Activated CD8-positive, alpha-beta memory T cell treated with anti-CD3 and anti-CD28 coated beads, Interleukin-2, amount 10 ng/mL, durations not matched to agents 7 days and 5 days (primary cell): Measurements from ENCODE around the gene ATF6. TPM values are rescaled to one million over a fixed set of nuclear protein-coding genes. Genes with fewer than 3 reads are reported as not detected.

Experiments used
- ATAC-seq: fragments of 150-1000 bp; cut with Tn5 transposase; one replicate; pipeline ENCODE4 v1.10.0; 2021; ENCODE audit warnings: moderate library complexity
- CTCF ChIA-PET: fragments of 350-600 bp; sonication (Branson Sonifier 250); formaldehyde crosslinking; loops from one replicate; lab custom pipeline; 2021; ENCODE audit warnings: antibody characterized with exemption; lab: Charles Lee
- DNase-seq: peaks from one replicate; pipeline ENCODE4 v3.0.0-alpha.2; 2020
- H3K27ac Mint-ChIP-seq: one replicate; pipeline ENCODE4 v1.8.0; 2021; ENCODE audit warnings: mild to moderate bottlenecking, mixed read lengths
- H3K27me3 Mint-ChIP-seq: one replicate; pipeline ENCODE4 v1.8.0; 2021; ENCODE audit warnings: mixed read lengths
- H3K36me3 Mint-ChIP-seq: one replicate; pipeline ENCODE4 v1.8.0; 2021; ENCODE audit warnings: mild to moderate bottlenecking, mixed read lengths
- H3K4me1 Mint-ChIP-seq: one replicate; pipeline ENCODE4 v1.8.0; 2021; ENCODE audit warnings: mixed read lengths
- H3K4me3 Mint-ChIP-seq: one replicate; pipeline ENCODE4 v1.8.0; 2021; ENCODE audit warnings: mild to moderate bottlenecking, moderate library complexity, mixed read lengths
- H3K9me3 Mint-ChIP-seq: one replicate; pipeline ENCODE4 v1.8.0; 2022; ENCODE audit warnings: low read depth, mixed read lengths
- total RNA-seq, 2 experiments: library from RNA; stranded (reverse); gene quantifications; one replicate each; pipeline ENCODE4 v1.2.3, GENCODE V29; 2021

Gene ATF6
- total RNA-seq, 2 experiments from 2014 or later: 16.8 to 21.3 TPM

- CTCF ChIA-PET: interaction anchor here (1.0 to 1.6 kb wide), 6 partner anchors 8 to 113 kb away, joined by 3 to 5 read pairs (median 3); no protein-coding TSS in a partner anchor
- Mint-ChIP-seq H3K36me3 (no peaks in the 10 kb centered on the region), H3K4me3 (no peak overlapping the region), H3K9me3 (no peaks in the 10 kb centered on the region), H3K4me1 (peaks cover 3% of the 10 kb centered on the region), H3K27me3 (no peaks in the 10 kb centered on the region), H3K27ac (no peak overlapping the region)
- ATAC-seq (peak; percentile 47), DNase-seq (no peak)
Measured at GRCh38 chr1:161905269-161905884, 139.3 kb downstream of the ATF6 start.

GRCh38 chr1:161907265-161907664 is 141.1 kb downstream of the ATF6 start:
- no peak overlapping the region for H3K27ac Mint-ChIP-seq
- no peaks in the 10 kb centered on the region for H3K36me3 Mint-ChIP-seq
- DNase-seq: no peak
- peaks cover 3% of the 10 kb centered on the region for H3K4me1 Mint-ChIP-seq
- no peak for ATAC-seq
- H3K27me3 Mint-ChIP-seq: no peaks in the 10 kb centered on the region
- H3K9me3 Mint-ChIP-seq: no peaks in the 10 kb centered on the region
- H3K4me3 Mint-ChIP-seq: no peak overlapping the region
- CTCF ChIA-PET: no interaction called here

DNA sequence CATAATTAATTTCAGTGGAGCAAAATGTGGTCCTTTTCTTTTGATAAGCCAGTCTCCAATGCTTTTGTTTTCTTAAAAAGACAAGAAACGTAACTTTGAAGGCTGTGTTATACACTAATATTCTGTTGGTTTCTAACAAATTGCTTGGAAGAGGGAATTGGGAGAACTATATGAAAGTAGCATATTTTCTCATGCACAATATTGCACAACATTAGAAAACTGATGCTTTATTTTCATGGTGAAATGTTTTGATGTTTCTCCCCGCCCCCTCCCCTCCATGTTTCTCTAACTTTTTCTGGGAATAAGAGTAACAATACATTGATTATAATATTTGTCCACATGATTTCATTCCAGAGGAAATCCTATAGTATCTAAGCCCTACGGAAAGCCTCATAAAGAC is 142.1 kb downstream of the ATF6 start:
- DNase-seq (no peak), ATAC-seq (no peak)
- H3K36me3 Mint-ChIP-seq: peaks cover 3% of the 10 kb centered on the region
- H3K4me3 Mint-ChIP-seq: no peak overlapping the region
- H3K27ac Mint-ChIP-seq: no peak overlapping the region
- peaks cover 3% of the 10 kb centered on the region for H3K4me1 Mint-ChIP-seq
- no peaks in the 10 kb centered on the region for H3K27me3 Mint-ChIP-seq
- no peaks in the 10 kb centered on the region for H3K9me3 Mint-ChIP-seq
- CTCF ChIA-PET: no interaction called here

DNA sequence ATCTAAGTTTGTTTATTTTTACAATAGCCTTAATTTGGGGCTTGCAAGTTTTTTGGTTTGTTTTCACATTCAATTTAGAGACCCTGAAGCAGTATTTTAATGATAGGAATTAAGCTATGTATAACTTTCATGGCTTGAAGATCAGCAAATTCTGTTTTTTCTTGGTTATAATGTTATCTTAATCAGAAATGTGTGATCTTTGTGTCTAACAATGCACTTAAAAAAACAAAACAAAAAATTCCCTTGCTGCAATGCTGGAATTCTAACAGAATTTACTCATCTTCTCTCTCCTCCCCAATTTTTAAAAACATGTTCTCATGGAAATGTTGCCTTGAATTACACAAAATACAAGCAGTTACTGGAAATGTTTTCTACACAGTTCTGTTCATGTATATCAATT is 144.5 kb downstream of the ATF6 start:
- Mint-ChIP-seq H3K36me3 (peaks cover 3% of the 10 kb centered on the region), H3K9me3 (no peaks in the 10 kb centered on the region), H3K27ac (no peak overlapping the region), H3K27me3 (no peaks in the 10 kb centered on the region), H3K4me3 (no peak overlapping the region), H3K4me1 (no peaks in the 10 kb centered on the region)
- CTCF ChIA-PET: no interaction called here
- DNase-seq (no peak), ATAC-seq (no peak)

- no peak overlapping the region for H3K4me3 Mint-ChIP-seq
- CTCF ChIA-PET: no interaction called here
- DNase-seq (no peak), ATAC-seq (no peak)
- H3K4me1 Mint-ChIP-seq: peaks cover 2% of the 10 kb centered on the region
- no peaks in the 10 kb centered on the region for H3K27me3 Mint-ChIP-seq
- no peak overlapping the region for H3K27ac Mint-ChIP-seq
- H3K9me3 Mint-ChIP-seq: no peaks in the 10 kb centered on the region
- H3K36me3 Mint-ChIP-seq: peaks cover 3% of the 10 kb centered on the region
Measured at GRCh38 chr1:161913482-161914140, 147.5 kb downstream of the ATF6 start.

DNA sequence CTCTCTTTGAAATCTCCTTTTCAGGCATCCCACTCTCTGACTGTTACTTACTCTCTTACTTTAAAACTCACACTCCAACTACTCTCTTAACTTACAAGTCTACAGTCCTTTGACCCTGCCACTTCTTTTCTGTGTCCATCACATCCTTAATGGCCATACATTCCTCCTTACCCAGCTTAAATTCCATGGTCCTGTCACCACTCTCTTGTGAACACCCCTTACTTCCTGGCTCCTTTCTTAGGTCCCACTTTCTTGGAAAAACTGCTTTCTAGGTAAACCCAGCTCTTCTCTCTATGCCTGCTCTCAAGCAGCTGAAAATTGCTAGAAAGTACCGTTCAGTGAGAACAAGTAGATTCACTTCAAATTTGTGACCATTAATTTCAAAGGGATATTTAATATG is 148.5 kb downstream of the ATF6 start:
- ATAC-seq: no peak
- Mint-ChIP-seq H3K4me1 (peaks cover 12% of the 10 kb centered on the region), H3K27me3 (no peaks in the 10 kb centered on the region), H3K9me3 (no peaks in the 10 kb centered on the region), H3K36me3 (peaks cover 5% of the 10 kb centered on the region), H3K4me3 (no peak overlapping the region), H3K27ac (no peak overlapping the region)
- DNase-seq: no peak
- CTCF ChIA-PET: no interaction called here

DNA sequence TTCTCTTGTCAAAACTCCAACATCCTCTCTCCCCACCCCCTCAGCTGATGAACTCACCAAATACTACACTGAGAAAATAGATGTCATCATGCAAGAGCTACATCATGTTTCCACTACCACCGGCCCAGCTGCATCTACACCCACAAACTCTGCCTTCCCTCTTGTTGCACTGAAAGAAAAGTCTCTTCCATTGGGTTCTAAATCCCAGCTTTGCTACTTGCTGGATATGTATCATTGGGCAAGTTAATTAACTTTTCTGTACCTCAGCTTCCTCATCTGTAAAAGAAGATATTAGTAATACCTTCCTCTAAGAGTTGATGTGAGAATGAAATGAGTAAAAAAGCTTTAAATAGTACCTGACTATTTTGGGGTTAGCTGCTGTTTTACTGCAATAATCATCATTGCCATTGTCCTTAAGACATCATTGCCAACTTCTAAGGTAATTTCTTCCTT is 149.0 kb downstream of the ATF6 start:
- H3K4me3 Mint-ChIP-seq: no peak overlapping the region
- no peaks in the 10 kb centered on the region for H3K9me3 Mint-ChIP-seq
- H3K27ac Mint-ChIP-seq: no peak overlapping the region
- DNase-seq (peak; percentile 45), ATAC-seq (peak; percentile 45)
- peaks cover 13% of the 10 kb centered on the region for H3K4me1 Mint-ChIP-seq
- CTCF ChIA-PET: no interaction called here
- no peaks in the 10 kb centered on the region for H3K27me3 Mint-ChIP-seq
- peaks cover 8% of the 10 kb centered on the region for H3K36me3 Mint-ChIP-seq

DNA sequence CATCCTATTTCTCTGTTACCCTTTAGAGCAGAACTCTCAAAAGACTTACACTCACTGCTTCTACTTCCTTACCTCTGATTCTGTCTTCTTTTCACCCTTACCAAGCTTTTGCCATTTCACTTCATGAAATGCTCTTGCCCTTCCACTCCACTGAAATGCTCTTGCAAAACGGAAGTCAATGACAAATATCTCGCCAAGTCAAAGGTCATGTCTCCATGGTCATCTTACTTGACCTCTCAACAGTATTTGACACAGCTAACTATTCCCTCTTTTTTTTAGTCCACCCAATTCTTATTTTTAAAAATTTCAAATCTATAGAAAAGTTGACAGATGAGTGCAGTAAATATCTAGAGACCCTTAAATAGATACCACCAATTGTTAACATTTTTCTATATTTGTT is 149.9 kb downstream of the ATF6 start:
- Mint-ChIP-seq H3K9me3 (no peaks in the 10 kb centered on the region), H3K36me3 (peaks cover 9% of the 10 kb centered on the region), H3K27me3 (no peaks in the 10 kb centered on the region), H3K4me1 (peaks cover 13% of the 10 kb centered on the region), H3K27ac (no peak overlapping the region), H3K4me3 (no peak overlapping the region)
- CTCF ChIA-PET: interaction anchor here (1.4 kb wide), 1 partner anchor 10 kb away, joined by 3 read pairs; no protein-coding TSS in a partner anchor
- ATAC-seq (no peak), DNase-seq (no peak)

DNA sequence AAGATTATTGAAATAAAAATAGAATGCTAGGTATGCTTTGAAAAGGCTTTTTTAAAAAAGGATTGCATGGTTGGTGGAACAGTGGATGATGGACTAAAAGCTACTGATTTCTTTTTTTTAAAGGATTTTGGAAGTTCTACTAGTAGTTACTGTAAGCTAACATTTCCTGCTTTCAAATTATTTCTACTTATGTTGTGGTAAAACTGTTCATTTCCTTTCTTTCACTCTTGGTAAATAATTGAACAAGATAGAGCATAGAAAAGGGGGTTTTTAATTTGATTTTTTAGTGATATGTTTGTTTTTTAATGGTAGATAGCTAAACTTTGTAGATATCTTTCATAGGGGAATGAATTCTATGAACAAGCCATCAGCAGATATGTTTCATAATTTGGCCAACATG is 153.1 kb downstream of the ATF6 start:
- ATAC-seq: no peak
- H3K27ac Mint-ChIP-seq: peak overlapping the region; percentile 37
- DNase-seq: no peak
- peak overlapping the region; percentile 13 for H3K4me3 Mint-ChIP-seq
- H3K27me3 Mint-ChIP-seq: no peaks in the 10 kb centered on the region
- H3K36me3 Mint-ChIP-seq: peaks cover 15% of the 10 kb centered on the region
- H3K9me3 Mint-ChIP-seq: no peaks in the 10 kb centered on the region
- CTCF ChIA-PET: interaction anchor here (1.1 to 1.8 kb wide), 2 partner anchors 13 to 14 kb away, joined by 4 to 5 read pairs; no protein-coding TSS in a partner anchor
- peaks cover 13% of the 10 kb centered on the region for H3K4me1 Mint-ChIP-seq

DNA sequence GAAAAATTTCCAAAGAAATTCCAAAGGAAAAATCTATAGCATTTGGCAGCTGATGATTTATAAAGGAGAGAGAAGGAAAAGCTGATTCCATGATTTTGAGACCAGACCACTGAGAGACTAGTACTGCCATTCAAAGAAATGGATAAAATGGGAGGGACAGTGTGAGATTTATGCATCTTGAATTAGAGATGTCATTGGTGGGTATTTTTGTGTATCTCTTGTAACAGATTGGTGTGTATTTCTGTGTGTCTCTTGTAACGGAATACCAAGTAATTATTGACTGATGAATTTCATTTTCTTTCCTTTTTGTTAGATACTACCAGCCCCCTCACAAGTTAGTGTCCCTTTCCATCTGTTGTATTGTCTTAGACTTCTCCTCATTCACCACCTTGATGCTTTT is 155.4 kb downstream of the ATF6 start:
- no peak overlapping the region for H3K4me3 Mint-ChIP-seq
- H3K36me3 Mint-ChIP-seq: peaks cover 19% of the 10 kb centered on the region
- no peak for ATAC-seq
- no peak for DNase-seq
- H3K9me3 Mint-ChIP-seq: no peaks in the 10 kb centered on the region
- H3K4me1 Mint-ChIP-seq: peaks cover 13% of the 10 kb centered on the region
- H3K27ac Mint-ChIP-seq: no peak overlapping the region
- H3K27me3 Mint-ChIP-seq: no peaks in the 10 kb centered on the region
- CTCF ChIA-PET: no interaction called here

GRCh38 chr1:161921990-161922389 is 155.9 kb downstream of the ATF6 start:
- ATAC-seq (no peak), DNase-seq (no peak)
- no peak overlapping the region for H3K27ac Mint-ChIP-seq
- no peaks in the 10 kb centered on the region for H3K27me3 Mint-ChIP-seq
- peaks cover 13% of the 10 kb centered on the region for H3K4me1 Mint-ChIP-seq
- peaks cover 19% of the 10 kb centered on the region for H3K36me3 Mint-ChIP-seq
- CTCF ChIA-PET: interaction anchor here (1.6 kb wide), 1 partner anchor 17 kb away, joined by 3 read pairs; no protein-coding TSS in a partner anchor
- no peak overlapping the region for H3K4me3 Mint-ChIP-seq
- no peaks in the 10 kb centered on the region for H3K9me3 Mint-ChIP-seq

DNA sequence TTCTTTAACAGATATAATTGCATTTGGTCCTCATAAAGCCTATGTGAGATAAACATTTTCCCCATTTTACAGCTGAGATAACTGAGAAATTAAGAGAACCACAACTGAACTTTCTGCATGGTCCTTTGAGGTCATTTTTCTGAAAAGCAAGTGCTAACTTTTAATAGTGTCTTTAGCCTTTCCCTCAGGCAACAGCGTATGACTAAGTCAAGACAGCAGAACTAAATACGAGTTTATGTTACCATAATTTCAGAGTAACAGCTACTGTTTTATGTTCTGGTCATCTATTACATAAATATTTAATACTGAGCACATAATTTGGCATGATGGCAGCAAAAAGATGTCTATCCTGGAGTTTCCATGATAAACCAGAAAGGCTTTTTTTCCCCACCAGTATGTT is 161.9 kb downstream of the ATF6 start:
- ATAC-seq (no peak), DNase-seq (no peak)
- CTCF ChIA-PET: no interaction called here
- Mint-ChIP-seq H3K27me3 (no peaks in the 10 kb centered on the region), H3K9me3 (no peaks in the 10 kb centered on the region), H3K36me3 (peaks cover 13% of the 10 kb centered on the region), H3K4me1 (no peaks in the 10 kb centered on the region), H3K4me3 (no peak overlapping the region), H3K27ac (no peak overlapping the region)

DNA sequence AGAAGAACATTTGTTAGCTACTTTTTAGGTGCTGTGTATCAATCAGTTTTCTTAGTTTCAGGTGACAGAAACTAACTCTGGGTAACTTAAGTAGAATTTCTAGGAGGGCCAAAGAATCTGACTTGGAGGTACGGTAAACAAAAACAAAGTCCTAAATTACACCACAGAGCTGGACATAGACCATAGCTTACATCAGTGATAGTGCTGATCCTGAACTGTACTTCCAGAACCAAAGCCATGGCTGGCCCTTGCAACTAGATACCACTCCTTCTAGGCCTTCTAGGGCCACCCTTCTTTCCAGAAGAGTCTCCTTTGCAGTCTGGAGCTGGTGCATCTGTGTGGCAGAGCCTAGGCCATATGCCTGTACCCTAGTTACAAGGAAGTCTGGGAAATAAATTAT is 163.0 kb downstream of the ATF6 start:
- no peak overlapping the region for H3K27ac Mint-ChIP-seq
- ATAC-seq (no peak), DNase-seq (no peak)
- CTCF ChIA-PET: no interaction called here
- H3K4me3 Mint-ChIP-seq: no peak overlapping the region
- no peaks in the 10 kb centered on the region for H3K27me3 Mint-ChIP-seq
- peaks cover 9% of the 10 kb centered on the region for H3K4me1 Mint-ChIP-seq
- no peaks in the 10 kb centered on the region for H3K9me3 Mint-ChIP-seq
- H3K36me3 Mint-ChIP-seq: peaks cover 11% of the 10 kb centered on the region

GRCh38 chr1:161930064-161930463 is 163.9 kb downstream of the ATF6 start:
- no peak overlapping the region for H3K4me3 Mint-ChIP-seq
- CTCF ChIA-PET: no interaction called here

More at GRCh38 chr1:161930064-161930463, 163.9 kb downstream of the ATF6 start:
- DNase-seq (no peak), ATAC-seq (no peak)
- H3K27ac Mint-ChIP-seq: no peak overlapping the region
- H3K9me3 Mint-ChIP-seq: no peaks in the 10 kb centered on the region
- H3K27me3 Mint-ChIP-seq: no peaks in the 10 kb centered on the region
- peaks cover 11% of the 10 kb centered on the region for H3K36me3 Mint-ChIP-seq
- H3K4me1 Mint-ChIP-seq: peaks cover 18% of the 10 kb centered on the region
